ENCODE results near the gene CNOT3. TPM values are rescaled to one million over a fixed set of nuclear protein-coding genes. Genes with fewer than 3 reads are reported as not detected.
"Not testable (repeated sequence)": the region's sequence is repeated elsewhere in the genome, so short reads cannot be mapped to it uniquely, and the experiment has no call there.

Gene CNOT3
- total RNA-seq, result 6.2 TPM in 2 replicates

GRCh38 chr19:54137699-54138488 lies at the start of gene CNOT3:
Gene CNOT3, plus strand, starts transcription at chr19:54137762. Its CDS starts 5,217 bp downstream, at chr19:54142979.
- DNase-seq (ENCODE audit: insufficient read length, low spot score, missing footprints), result peak; percentile 91

DNA sequence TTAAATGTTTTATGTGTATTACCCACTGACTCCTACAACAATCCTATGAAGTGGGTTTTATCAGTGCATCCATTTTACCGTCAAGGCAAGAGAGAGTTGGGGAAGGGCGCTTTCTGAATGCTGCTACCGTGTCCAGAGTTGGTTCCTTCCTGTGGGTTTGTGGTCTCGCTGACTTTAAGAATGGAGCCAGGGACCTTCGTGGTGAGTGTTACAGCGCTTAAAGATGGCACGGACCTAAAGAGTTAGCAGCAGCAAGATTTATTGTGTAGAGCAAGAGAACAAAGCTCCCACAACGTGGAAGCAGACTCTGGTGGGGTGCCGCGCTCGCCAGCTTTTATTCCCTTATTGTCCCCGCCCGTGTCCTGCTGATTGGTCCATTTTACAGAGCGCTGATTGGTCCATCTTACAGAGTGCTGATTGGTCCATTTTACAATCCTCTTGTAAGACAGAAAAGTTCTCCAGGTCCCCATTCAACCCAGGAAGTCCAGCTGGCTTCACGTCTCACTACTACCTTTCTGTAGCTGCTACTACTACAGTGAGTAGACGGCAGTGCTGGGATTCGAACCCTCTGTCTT lies 43.0 kb upstream of the CNOT3 start:
- Histone ChIP-seq H3K4me1 (ENCODE audit: insufficient read depth, low read length) (peaks cover 3% of the 10 kb centered on the region), H3K4me2 (ENCODE audit: insufficient read depth, low read length) (no peak overlapping the region), H3K79me2 (ENCODE audit: insufficient read depth, low read length) (no peaks in the 10 kb centered on the region), H3K4me3 (ENCODE audit: insufficient read depth, low read length) (no peak overlapping the region), H3K27me3 (ENCODE audit: insufficient read depth, low read length) (no peaks in the 10 kb centered on the region), H4K20me1 (ENCODE audit: insufficient read depth, low read length) (no peaks in the 10 kb centered on the region), H2AFZ (ENCODE audit: low read length) (no peak overlapping the region), H3K36me3 (ENCODE audit: insufficient read depth, low read length) (no peaks in the 10 kb centered on the region), H3K9me3 (ENCODE audit: low read depth, low read length) (peaks cover 4% of the 10 kb centered on the region), H3K27ac (ENCODE audit: low read depth, low read length) (no peak overlapping the region)
- TF ChIP-seq CTCF (IDR thresholded peaks at IDR 0.05; ENCODE audit: extremely low read depth, low read depth, low read length), result no peak
- DNase-seq (ENCODE audit: insufficient read length, low spot score, missing footprints), result no peak

More at GRCh38 chr19:54137699-54138488, at the start of gene CNOT3:
- H3K4me3 ChIP-seq (ENCODE audit: insufficient read depth, low read length), result peak within 1 kb of the TSS; percentile 87
- peaks cover 53% of the 10 kb centered on the region for H3K79me2 ChIP-seq (ENCODE audit: insufficient read depth, low read length)
- no peak for TF ChIP-seq CTCF (IDR thresholded peaks at IDR 0.05; ENCODE audit: extremely low read depth, low read depth, low read length)
- peaks cover 19% of the 10 kb centered on the region for H3K4me1 ChIP-seq (ENCODE audit: insufficient read depth, low read length)
- H3K9me3 ChIP-seq (ENCODE audit: low read depth, low read length), result no peaks in the 10 kb centered on the region
- peaks cover 46% of the 10 kb centered on the region for H4K20me1 ChIP-seq (ENCODE audit: insufficient read depth, low read length)
- no peaks in the 10 kb centered on the region for H3K27me3 ChIP-seq (ENCODE audit: insufficient read depth, low read length)
- peaks cover 34% of the 10 kb centered on the region for H3K36me3 ChIP-seq (ENCODE audit: insufficient read depth, low read length)
- peak within 1 kb of the TSS; percentile 73 for H3K27ac ChIP-seq (ENCODE audit: low read depth, low read length)
- H3K4me2 ChIP-seq (ENCODE audit: insufficient read depth, low read length), result peak within 1 kb of the TSS; percentile 99
- H2AFZ ChIP-seq (ENCODE audit: low read length), result peak within 1 kb of the TSS; percentile 81

DNA sequence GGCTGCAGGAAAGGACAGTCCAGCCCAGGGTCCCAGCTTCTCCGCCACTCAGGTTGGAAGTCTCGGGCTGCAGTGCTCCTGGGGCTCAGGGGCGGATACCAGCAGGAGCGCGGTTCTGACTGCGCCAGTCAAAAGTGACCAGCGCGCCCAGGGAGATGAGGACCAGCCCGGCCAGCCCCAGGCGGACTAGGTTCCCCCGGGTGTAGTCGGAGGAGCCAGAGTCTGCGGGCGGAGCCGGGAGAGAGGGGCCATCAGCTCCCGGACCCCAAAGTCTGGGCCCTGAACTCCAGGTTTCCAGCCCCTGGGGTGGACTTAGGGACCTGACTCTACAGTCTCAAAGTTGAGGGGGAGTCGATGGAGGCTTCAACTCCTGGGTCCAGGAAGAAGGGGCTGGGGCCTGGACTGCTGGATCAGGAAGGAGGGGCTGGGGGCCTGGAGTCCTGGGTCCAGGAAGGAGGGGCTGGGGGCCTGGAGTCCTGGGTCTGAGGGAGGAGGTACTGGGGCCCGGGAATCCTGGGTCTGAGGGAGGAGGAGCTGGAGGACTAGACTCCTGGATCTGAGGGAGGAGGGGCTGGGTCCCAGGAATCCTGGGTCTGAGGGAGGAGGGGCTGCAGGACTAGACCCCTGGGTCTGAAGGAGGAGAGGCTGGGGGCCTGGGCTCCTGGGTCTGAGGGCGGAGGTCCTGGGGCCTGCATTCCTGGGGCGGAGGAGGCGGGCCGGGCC lies 42.3 kb upstream of the CNOT3 start:
- TF ChIP-seq CTCF (IDR thresholded peaks at IDR 0.05; ENCODE audit: extremely low read depth, low read depth, low read length), result no peak
- no peaks in the 10 kb centered on the region for H3K79me2 ChIP-seq (ENCODE audit: insufficient read depth, low read length)
- H3K27me3 ChIP-seq (ENCODE audit: insufficient read depth, low read length), result no peaks in the 10 kb centered on the region
- H3K27ac ChIP-seq (ENCODE audit: low read depth, low read length), result no peak overlapping the region
- peaks cover 4% of the 10 kb centered on the region for H3K9me3 ChIP-seq (ENCODE audit: low read depth, low read length)
- no peaks in the 10 kb centered on the region for H3K36me3 ChIP-seq (ENCODE audit: insufficient read depth, low read length)
- no peaks in the 10 kb centered on the region for H4K20me1 ChIP-seq (ENCODE audit: insufficient read depth, low read length)
- peak overlapping the region; percentile 74 for H3K4me2 ChIP-seq (ENCODE audit: insufficient read depth, low read length)
- H2AFZ ChIP-seq (ENCODE audit: low read length), result peak overlapping the region; percentile 76
- DNase-seq (ENCODE audit: insufficient read length, low spot score, missing footprints), result no peak
- H3K4me3 ChIP-seq (ENCODE audit: insufficient read depth, low read length), result peak overlapping the region; percentile 60
- H3K4me1 ChIP-seq (ENCODE audit: insufficient read depth, low read length), result peaks cover 3% of the 10 kb centered on the region

- Histone ChIP-seq H3K4me3 (ENCODE audit: insufficient read depth, low read length) (peak overlapping the region; percentile 70), H3K4me2 (ENCODE audit: insufficient read depth, low read length) (peak overlapping the region; percentile 74), H2AFZ (ENCODE audit: low read length) (peak overlapping the region; percentile 93)
- peak; percentile 96 for DNase-seq (ENCODE audit: insufficient read length, low spot score, missing footprints)
- H3K27me3 ChIP-seq (ENCODE audit: insufficient read depth, low read length); H3K36me3 ChIP-seq (ENCODE audit: insufficient read depth, low read length); H3K79me2 ChIP-seq (ENCODE audit: insufficient read depth, low read length); H4K20me1 ChIP-seq (ENCODE audit: insufficient read depth, low read length); H3K4me1 ChIP-seq (ENCODE audit: insufficient read depth, low read length); H3K27ac ChIP-seq (ENCODE audit: low read depth, low read length); H3K9me3 ChIP-seq (ENCODE audit: low read depth, low read length): not testable (repeated sequence)
These were observed 41.5 kb upstream of the CNOT3 start for GRCh38 chr19:54095859-54096616.

All from osteoblast (primary cell).